NCI-H1436 treated with DMSO at 0.1 percent for 48 hours (cell line): Measurements from ENCODE around the gene NEURL2.
"Not testable (repeated sequence)": the region's sequence is repeated elsewhere in the genome, so short reads cannot be mapped to it uniquely, and the experiment has no call there.

Experiments
- DNase-seq: peaks from one replicate; lab custom pipeline; 2025; lab: John Stamatoyannopoulos, UW

NEURL2 gene

DNA sequence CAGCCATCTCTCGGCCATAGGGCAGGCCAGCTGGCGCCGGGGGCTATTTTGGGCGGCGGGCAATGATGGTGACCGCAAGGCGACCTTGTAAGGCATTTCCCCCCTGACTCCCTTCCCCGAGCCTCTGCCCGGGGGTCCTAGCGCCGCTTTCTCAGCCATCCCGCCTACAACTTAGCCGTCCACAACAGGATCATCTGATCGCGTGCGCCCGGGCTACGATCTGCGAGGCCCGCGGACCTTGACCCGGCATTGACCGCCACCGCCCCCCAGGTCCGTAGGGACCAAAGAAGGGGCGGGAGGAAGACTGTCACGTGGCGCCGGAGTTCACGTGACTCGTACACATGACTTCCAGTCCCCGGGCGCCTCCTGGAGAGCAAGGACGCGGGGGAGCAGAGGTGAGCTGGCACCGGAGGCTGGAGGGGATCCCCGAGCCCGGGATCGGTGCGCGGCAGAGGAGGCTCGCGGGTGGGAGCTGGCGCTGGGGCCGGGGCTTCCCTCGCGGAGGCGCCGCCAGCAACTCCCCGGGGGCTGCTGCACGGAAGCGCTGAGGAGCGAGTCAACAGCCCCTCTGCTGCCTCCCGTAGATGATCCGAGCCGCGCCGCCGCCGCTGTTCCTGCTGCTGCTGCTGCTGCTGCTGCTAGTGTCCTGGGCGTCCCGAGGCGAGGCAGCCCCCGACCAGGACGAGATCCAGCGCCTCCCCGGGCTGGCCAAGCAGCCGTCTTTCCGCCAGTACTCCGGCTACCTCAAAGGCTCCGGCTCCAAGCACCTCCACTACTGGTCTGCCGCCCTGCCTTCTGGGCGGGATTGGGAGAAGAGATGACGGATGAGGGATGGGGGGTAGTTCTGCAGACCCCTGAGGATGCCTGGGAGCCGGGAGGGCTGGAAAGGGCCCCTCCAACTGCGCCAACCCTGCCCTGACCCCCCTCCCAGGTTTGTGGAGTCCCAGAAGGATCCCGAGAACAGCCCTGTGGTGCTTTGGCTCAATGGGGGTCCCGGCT, at the start of gene NEURL2, which contains the start of gene CTSA:
Gene NEURL2 (minus strand): TSS at position 224 of the 999 bp plus-strand sequence. CDS start 217 bp downstream, at position 7.
Gene CTSA (plus strand): TSS at position 351 of the 999 bp plus-strand sequence. CDS start 234 bp downstream, at position 585.
- peak; percentile 17 for DNase-seq

DNA sequence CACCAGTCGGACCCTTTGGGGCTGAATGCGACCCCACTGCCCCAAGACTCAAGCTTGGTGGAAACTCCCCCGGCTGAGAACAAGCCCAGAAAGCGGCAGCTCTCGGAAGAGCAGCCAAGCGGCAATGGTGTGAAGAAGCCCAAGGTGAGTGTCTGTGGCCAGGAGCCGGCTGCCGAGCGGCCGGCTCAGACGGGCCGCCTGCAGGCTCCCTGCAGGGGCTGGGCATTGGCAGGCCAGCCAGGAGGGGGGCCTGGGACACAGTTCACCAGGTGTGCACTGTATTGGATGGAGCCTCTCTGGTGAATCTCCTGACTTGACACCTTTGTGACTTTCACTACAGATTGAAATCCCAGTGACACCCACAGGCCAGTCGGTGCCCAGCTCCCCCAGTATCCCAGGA, 49.5 kb upstream of the NEURL2 start:
- DNase-seq: no peak

DNA sequence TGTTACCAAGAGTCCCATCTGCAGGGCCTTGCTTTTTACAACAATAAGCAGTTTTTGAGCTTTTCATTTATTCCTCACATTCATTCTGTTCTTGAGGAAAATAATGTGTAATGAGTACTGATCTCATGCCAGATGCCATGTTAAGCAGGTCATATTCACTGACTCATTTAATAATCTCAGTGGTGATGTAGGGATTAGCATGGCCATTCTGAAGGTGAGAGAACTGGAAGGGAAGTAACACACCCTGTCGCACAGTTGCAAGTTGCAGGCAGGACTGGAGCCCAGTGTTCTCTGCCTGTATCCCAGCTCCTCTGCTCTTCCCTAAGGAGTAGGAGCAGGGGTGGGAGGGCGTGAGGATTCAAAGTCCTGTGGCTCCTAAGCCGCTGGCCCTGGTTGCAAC, 49.0 kb upstream of the NEURL2 start:
- no peak for DNase-seq

GRCh38 chr20:45938727-45939438, 47.9 kb upstream of the NEURL2 start:
- DNase-seq: no peak

GRCh38 chr20:45937765-45938164, 46.8 kb upstream of the NEURL2 start:
- no peak for DNase-seq

DNA sequence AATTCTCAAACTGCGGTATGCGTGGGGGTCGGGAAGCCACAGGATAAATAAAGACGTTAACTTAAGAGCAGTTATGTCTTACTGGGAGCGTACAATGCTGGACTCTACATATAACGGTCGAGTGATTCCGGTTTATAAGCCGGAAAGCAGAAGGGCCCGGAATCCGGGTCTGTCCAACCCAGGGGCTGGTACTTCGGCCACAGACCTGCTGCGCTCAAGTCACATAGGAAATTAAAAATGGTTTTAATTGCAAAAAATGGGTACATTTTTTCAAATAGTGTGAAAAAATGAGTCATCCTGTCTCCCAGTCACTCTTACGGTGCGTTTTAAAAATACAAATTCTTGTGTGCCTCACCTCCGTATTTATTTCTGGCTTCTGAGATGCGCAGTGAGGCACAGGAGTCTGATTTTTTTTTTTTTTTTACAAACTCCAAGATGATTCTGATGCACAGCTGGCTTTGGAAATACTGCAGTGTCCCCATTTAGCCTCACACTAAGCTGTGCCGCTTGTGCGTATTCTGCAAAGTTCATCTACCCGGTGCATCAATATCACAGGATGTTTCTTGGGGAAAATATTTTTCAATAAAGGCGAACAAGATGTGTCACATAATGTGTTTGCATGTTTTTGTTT, 44.5 kb upstream of the NEURL2 start:
- DNase-seq: no peak

DNA sequence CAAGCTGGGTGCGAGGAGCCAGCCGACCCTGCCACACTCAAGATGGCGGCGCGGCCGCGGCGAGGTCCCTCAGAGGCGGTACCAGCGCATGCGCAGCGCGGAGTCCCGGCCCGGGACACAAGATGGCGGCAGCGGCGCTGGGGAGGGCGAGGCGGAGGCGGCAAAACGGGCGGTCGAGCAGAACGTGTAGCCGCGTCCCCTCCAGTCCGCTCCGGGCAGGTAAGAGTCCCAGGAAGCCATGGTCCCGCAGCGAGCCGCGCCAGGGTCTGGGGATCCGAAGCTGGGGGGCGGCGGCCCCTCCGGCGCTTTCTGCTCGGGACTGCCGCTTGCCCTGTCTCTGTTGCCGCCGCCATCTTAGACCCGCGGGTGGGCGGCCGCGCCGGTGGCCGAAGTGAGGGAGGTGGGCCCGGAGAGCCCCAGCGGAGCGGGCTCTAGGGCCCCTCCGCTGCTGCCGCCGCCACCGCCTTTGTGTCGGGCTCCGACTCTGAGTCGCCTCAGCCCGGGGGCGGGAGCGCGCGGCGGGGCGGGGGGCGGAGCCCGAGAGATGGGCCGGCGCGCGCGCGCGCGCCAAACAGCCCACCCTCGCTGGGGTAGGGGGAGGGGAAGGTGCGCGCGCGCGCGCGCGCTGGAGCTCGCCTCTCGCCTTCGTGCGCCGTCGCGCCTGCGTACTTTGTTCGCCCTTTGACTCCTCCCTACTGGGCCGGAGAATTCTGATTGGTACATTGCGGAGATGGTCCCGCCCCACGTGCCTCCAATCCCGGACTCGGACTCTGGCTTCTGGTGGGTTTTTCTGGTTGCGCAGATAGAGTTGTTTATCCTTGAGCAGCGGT, 43.8 kb upstream of the NEURL2 start, which contains the start of gene PCIF1:
Gene PCIF1 (plus strand): TSS at position 98 of the 830 bp plus-strand sequence. CDS start 4,317 bp downstream, outside the sequence.
- peak; percentile 83 for DNase-seq

GRCh38 chr20:45934046-45934585, 43.1 kb upstream of the NEURL2 start:
- DNase-seq: no peak

- peak; percentile 61 for DNase-seq
These were observed 42.4 kb upstream of the NEURL2 start for GRCh38 chr20:45933266-45934045.

GRCh38 chr20:45931680-45932079, 40.7 kb upstream of the NEURL2 start:
- not testable (repeated sequence) for DNase-seq

DNA sequence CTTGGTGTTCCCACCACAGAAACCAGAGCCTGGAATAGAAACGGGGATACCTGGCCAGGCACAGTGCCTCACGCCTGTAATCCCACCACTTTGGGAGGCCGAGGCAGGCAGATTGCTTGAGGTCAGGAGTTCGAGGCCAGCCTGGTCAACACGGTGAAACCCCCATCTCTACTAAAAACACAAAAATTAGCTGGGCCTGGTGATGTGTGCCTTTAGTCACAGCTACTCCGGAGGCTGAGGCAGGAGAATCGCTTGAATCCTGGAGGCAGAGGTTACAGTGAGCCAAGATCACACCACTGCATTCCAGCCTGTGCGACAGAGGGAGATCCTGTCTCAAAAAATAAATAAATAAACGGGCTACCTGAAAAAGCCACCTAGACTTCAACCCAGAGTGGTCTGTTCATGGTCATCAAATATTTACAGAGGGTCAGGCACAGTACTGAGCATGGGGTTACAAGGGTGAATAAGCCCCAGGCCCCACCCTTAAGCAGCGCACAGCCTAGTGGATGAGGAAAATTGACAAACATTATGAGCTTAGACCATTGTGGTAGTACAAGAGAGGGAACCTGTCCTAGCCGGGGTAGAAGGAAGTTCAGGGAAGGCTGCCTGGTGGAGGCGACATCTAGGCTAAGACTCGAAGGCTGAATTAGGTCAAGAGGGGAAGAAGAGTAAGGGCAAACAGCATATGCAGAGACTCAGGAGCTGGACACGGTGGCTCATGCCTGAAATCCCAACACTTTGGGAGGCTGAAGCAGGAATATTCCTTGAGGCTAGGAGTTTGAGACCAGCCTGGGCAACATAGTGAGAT, 36.3 kb upstream of the NEURL2 start:
- DNase-seq: no peak

DNA sequence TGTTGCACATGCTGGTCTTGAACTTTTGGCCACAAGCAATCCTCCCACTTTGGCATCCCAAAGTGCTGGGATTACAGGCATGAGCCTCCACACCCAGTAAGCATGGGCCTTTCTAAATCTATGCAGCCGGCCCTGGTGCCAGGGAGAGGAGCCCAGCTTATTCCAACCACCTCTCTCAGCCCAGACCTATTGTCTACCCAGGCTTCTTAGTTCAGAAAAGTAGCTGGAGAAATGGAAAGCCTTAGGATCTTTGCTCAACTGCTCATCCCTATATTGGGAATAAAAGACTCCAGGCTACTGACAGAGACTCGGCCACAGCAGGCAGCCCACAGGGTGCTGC, 35.7 kb upstream of the NEURL2 start:
- DNase-seq: no peak

- no peak for DNase-seq
These were observed 35.0 kb upstream of the NEURL2 start for GRCh38 chr20:45925821-45926506.

- DNase-seq: no peak
These were observed 33.6 kb upstream of the NEURL2 start for GRCh38 chr20:45924391-45925261.

GRCh38 chr20:45921337-45922189, 30.6 kb upstream of the NEURL2 start:
- DNase-seq: no peak

- DNase-seq: no peak
These were observed 29.7 kb upstream of the NEURL2 start for GRCh38 chr20:45920462-45921336.
